Superior temporal gyrus (tissue), 1 donor: ENCODE data around the gene DDI2.
"Not testable (repeated sequence)": the region's sequence is repeated elsewhere in the genome, so short reads cannot be mapped to it uniquely, and the experiment has no call there.

Source experiments
- DNase-seq: peaks from one replicate; pipeline ENCODE4 v3.0.0-alpha.2; 2016; ENCODE audit errors: extremely low spot score

Gene DDI2

GRCh38 chr1:15636436-15636835 lies 19.2 kb downstream of the DDI2 start:
- no peak for DNase-seq

- no peak for DNase-seq
Measured at GRCh38 chr1:15637826-15638225, 20.6 kb downstream of the DDI2 start.

GRCh38 chr1:15639262-15639661 lies 22.0 kb downstream of the DDI2 start:
- DNase-seq = no peak

GRCh38 chr1:15639931-15640330 lies 22.7 kb downstream of the DDI2 start:
- no peak for DNase-seq

GRCh38 chr1:15640667-15641066 lies 23.4 kb downstream of the DDI2 start:
- DNase-seq = no peak

GRCh38 chr1:15649937-15650336 lies 32.7 kb downstream of the DDI2 start:
- no peak for DNase-seq

- DNase-seq = no peak
Measured at GRCh38 chr1:15650433-15650832, 33.2 kb downstream of the DDI2 start.

- not testable (repeated sequence) for DNase-seq
Measured at GRCh38 chr1:15652130-15652529, 34.9 kb downstream of the DDI2 start.

GRCh38 chr1:15654091-15654690 lies 36.9 kb downstream of the DDI2 start:
- DNase-seq = no peak

GRCh38 chr1:15656464-15656863 lies 39.2 kb downstream of the DDI2 start:
- DNase-seq = no peak

- no peak for DNase-seq
Measured at GRCh38 chr1:15657021-15657420, 39.8 kb downstream of the DDI2 start.

GRCh38 chr1:15660151-15660550 lies 42.9 kb downstream of the DDI2 start:
- no peak for DNase-seq

GRCh38 chr1:15662477-15662876 lies 45.2 kb downstream of the DDI2 start:
- DNase-seq = no peak

- no peak for DNase-seq
Measured at GRCh38 chr1:15663925-15664324, 46.7 kb downstream of the DDI2 start.

- peak; percentile 62 for DNase-seq
Measured at GRCh38 chr1:15667362-15667761, 50.1 kb downstream of the DDI2 start.

- peak; percentile 27 for DNase-seq
Measured at GRCh38 chr1:15668089-15668754, 51.0 kb downstream of the DDI2 start.

GRCh38 chr1:15669074-15669473 lies 51.8 kb downstream of the DDI2 start:
- no peak for DNase-seq

- no peak for DNase-seq
Measured at GRCh38 chr1:15669864-15670263, 52.6 kb downstream of the DDI2 start.

GRCh38 chr1:15671430-15671829 lies 54.2 kb downstream of the DDI2 start:
- DNase-seq = no peak

- DNase-seq = no peak
Measured at GRCh38 chr1:15674386-15675159, 57.3 kb downstream of the DDI2 start.

GRCh38 chr1:15676010-15676409 lies 58.8 kb downstream of the DDI2 start:
- DNase-seq = no peak

GRCh38 chr1:15676688-15677661 lies 59.7 kb downstream of the DDI2 start:
- no peak for DNase-seq
